Measurements from ENCODE around the gene ATP23. TPM values are rescaled to one million over a fixed set of nuclear protein-coding genes. Genes with fewer than 3 reads are reported as not detected.

ATP23 gene
- polyA plus RNA-seq, 2 of the 4 experiments (the other 2 are of a cell fraction) = 7.5 to 13.4 TPM

GRCh38 chr12:57908511-57908910 is 32.9 kb upstream of the ATP23 start:
- H3K27ac ChIP-seq = no peak overlapping the region
- TF ChIP-seq MAZ (IDR thresholded peaks at IDR 0.05; ENCODE audit: borderline replicate concordance, low read depth, low read length) = no peak
- DNase-seq (ENCODE audit: low read depth in 1 of 2, low spot score in 1 of 2) = no peak
- POLR2A ChIA-PET = interaction anchor here (1.0 kb wide), 1 partner anchor 43 kb away, joined by 4 read pairs; no protein-coding TSS in a partner anchor
- WGBS (ENCODE audit: missing lambda C conversion rate) = 72% methylated on average over 8 of the region's 8 CpGs
- H3K4me3 ChIP-seq = no peak overlapping the region
- H3K4me2 ChIP-seq = no peak overlapping the region
- H3K4me1 ChIP-seq = no peaks in the 10 kb centered on the region
- no peaks in the 10 kb centered on the region for H3K9me3 ChIP-seq
- CTCF ChIA-PET = interaction anchor here (1.4 to 10.8 kb wide), 4 partner anchors 62 to 107 kb away, joined by 3 to 218 read pairs (median 132); partner anchors contain the start of gene CTDSP2
- FAIRE-seq = no peak
- no peak for ATAC-seq

GRCh38 chr12:57909056-57909455 is 32.3 kb upstream of the ATP23 start:
- Histone ChIP-seq H3K9me3 (no peaks in the 10 kb centered on the region), H3K4me2 (no peak overlapping the region), H3K27ac (no peak overlapping the region), H3K4me3 (no peak overlapping the region), H3K4me1 (no peaks in the 10 kb centered on the region)
- CTCF ChIA-PET = interaction anchor here (1.4 to 10.8 kb wide), 4 partner anchors 63 to 107 kb away, joined by 3 to 218 read pairs (median 132); partner anchors contain the start of gene CTDSP2
- TF ChIP-seq JUNB (IDR thresholded peaks at IDR 0.05) (no peak), ZNF302 (CRISPR knock-in tag; IDR thresholded peaks at IDR 0.05) (no peak), REST (IDR thresholded peaks at IDR 0.05) (no peak), CTCF (IDR thresholded peaks at IDR 0.05) (no peak), ATOH8 (CRISPR knock-in tag; IDR thresholded peaks at IDR 0.05; ENCODE audit: low read depth) (no peak), SREBF2 (IDR thresholded peaks at IDR 0.05) (no peak), TP53 (CRISPR knock-in tag; IDR thresholded peaks at IDR 0.05) (no peak), POLR2AphosphoS2 (conservative IDR thresholded peaks at IDR 0.05; ENCODE audit: low read length) (no peak), RNF2 (IDR thresholded peaks at IDR 0.05; ENCODE audit: borderline replicate concordance, low read depth) (no peak), EP300 (IDR thresholded peaks at IDR 0.05) (no peak), CBX8 (IDR thresholded peaks at IDR 0.05) (no peak), POLR2A (IDR thresholded peaks at IDR 0.05; ENCODE audit: low read length) (no peak), RCOR1 (IDR thresholded peaks at IDR 0.05; ENCODE audit: low read depth, low read length) (no peak), BHLHE40 (IDR thresholded peaks at IDR 0.05; ENCODE audit: low read depth, low read length) (no peak), KDM5A (IDR thresholded peaks at IDR 0.05) (no peak), FOXS1 (CRISPR knock-in tag; IDR thresholded peaks at IDR 0.05) (no peak), ZC3H11A (IDR thresholded peaks at IDR 0.05) (no peak), USF2 (IDR thresholded peaks at IDR 0.05) (no peak), RARB (CRISPR knock-in tag; IDR thresholded peaks at IDR 0.05) (no peak)
- TF ChIP-seq, protein P1, sequence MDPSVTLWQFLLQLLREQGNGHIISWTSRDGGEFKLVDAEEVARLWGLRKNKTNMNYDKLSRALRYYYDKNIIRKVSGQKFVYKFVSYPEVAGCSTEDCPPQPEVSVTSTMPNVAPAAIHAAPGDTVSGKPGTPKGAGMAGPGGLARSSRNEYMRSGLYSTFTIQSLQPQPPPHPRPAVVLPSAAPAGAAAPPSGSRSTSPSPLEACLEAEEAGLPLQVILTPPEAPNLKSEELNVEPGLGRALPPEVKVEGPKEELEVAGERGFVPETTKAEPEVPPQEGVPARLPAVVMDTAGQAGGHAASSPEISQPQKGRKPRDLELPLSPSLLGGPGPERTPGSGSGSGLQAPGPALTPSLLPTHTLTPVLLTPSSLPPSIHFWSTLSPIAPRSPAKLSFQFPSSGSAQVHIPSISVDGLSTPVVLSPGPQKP (IDR thresholded peaks at IDR 0.05; ENCODE audit: low read depth, low read length) = no peak
- FAIRE-seq (no peak), ATAC-seq (no peak), DNase-seq (ENCODE audit: low read depth in 1 of 2, low spot score in 1 of 2) (no peak)
- POLR2A ChIA-PET = interaction anchor here (1.0 kb wide), 1 partner anchor 44 kb away, joined by 4 read pairs; no protein-coding TSS in a partner anchor
- WGBS (ENCODE audit: missing lambda C conversion rate) = 68% methylated on average over 4 of the region's 4 CpGs

Data from A549 (cell line).